ENCODE data around the gene TRIM59.

TRIM59 gene

DNA sequence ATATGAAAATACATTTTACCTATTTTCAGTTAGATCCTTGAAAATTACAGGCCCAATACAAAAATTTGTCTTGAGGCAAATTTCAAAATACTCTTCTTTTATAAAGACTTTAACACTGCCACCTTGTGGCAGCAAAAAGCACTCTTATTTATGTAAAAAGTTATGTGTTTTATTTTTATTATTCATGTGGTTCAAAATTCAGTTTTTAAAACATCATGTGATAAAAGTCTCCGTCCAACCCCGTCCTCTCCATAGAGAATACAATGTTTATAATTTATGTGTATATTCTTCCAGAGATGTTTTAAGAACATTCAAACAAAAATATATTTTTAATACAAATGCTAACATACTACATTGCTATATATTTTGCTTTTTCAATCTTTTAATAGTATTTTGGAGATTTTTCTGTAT, 36.9 kb upstream of the TRIM59 start:
- Histone ChIP-seq H3K4me2 (ENCODE audit: low read depth, low read length, poor library complexity, severe bottlenecking) (peak overlapping the region; percentile 54), H3K79me2 (ENCODE audit: insufficient read depth, low read length) (no peaks in the 10 kb centered on the region), H3K9me2 (replicated peaks; ENCODE audit: low read depth, low read length) (no peaks in the 10 kb centered on the region), H3K4me1 (ENCODE audit: insufficient read depth, low read length, poor library complexity, severe bottlenecking) (no peaks in the 10 kb centered on the region), H3K9ac (ENCODE audit: low read depth, low read length, poor library complexity, severe bottlenecking) (peak overlapping the region; percentile 22), H2AFZ (ENCODE audit: low read length) (peak overlapping the region; percentile 77; the same call in 1 of the 2 replicates), H3K4me3 (ENCODE audit: low read length, poor library complexity, severe bottlenecking) (peak overlapping the region; percentile 68), H3K36me3 (ENCODE audit: insufficient read depth, low read length) (no peaks in the 10 kb centered on the region), H3K27me3 (ENCODE audit: insufficient read depth, low read length, poor library complexity, severe bottlenecking) (no peaks in the 10 kb centered on the region), H3F3A (ENCODE audit: low read depth) (no peaks in the 10 kb centered on the region), H4K20me1 (ENCODE audit: insufficient read depth, low read length, poor library complexity, severe bottlenecking) (no peaks in the 10 kb centered on the region), H3K9me3 (ENCODE audit: insufficient read depth, low read depth, low read length) (no peaks in the 10 kb centered on the region)
- TF ChIP-seq, protein P1, sequence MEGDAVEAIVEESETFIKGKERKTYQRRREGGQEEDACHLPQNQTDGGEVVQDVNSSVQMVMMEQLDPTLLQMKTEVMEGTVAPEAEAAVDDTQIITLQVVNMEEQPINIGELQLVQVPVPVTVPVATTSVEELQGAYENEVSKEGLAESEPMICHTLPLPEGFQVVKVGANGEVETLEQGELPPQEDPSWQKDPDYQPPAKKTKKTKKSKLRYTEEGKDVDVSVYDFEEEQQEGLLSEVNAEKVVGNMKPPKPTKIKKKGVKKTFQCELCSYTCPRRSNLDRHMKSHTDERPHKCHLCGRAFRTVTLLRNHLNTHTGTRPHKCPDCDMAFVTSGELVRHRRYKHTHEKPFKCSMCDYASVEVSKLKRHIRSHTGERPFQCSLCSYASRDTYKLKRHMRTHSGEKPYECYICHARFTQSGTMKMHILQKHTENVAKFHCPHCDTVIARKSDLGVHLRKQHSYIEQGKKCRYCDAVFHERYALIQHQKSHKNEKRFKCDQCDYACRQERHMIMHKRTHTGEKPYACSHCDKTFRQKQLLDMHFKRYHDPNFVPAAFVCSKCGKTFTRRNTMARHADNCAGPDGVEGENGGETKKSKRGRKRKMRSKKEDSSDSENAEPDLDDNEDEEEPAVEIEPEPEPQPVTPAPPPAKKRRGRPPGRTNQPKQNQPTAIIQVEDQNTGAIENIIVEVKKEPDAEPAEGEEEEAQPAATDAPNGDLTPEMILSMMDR (conservative IDR thresholded peaks at IDR 0.05; ENCODE audit: low read length) = peak; percentile 73
- TF ChIP-seq EZH2phosphoT487 (IDR thresholded peaks at IDR 0.05; ENCODE audit: borderline replicate concordance) = no peak

DNA sequence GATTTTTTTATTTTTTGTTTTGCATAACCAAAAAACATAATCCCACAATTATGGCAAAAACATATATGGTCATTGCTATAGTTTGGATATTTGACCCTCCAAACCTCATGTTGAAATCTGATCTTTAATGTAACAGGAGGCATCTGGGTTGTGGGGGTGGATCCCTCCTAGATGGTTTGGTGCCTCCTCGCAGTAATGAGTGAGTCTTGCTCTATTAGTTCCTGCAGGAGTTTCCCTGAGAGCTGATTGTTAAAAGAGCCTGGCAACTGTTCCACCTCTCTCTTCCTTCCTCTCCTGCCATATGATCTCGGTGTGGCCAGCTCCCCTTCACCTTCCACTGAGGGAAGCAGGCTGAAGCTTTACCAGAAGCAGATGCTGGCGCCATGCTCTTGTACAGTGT, 33.2 kb upstream of the TRIM59 start:
- Histone ChIP-seq H3K27me3 (ENCODE audit: insufficient read depth, low read length, poor library complexity, severe bottlenecking) (no peaks in the 10 kb centered on the region), H3K4me3 (ENCODE audit: low read length, poor library complexity, severe bottlenecking) (no peak overlapping the region), H3K4me1 (ENCODE audit: insufficient read depth, low read length, poor library complexity, severe bottlenecking) (no peaks in the 10 kb centered on the region), H3K79me2 (ENCODE audit: insufficient read depth, low read length) (no peaks in the 10 kb centered on the region), H3K9ac (ENCODE audit: low read depth, low read length, poor library complexity, severe bottlenecking) (no peak overlapping the region), H3F3A (ENCODE audit: low read depth) (no peaks in the 10 kb centered on the region), H3K9me2 (replicated peaks; ENCODE audit: low read depth, low read length) (no peaks in the 10 kb centered on the region), H3K36me3 (ENCODE audit: insufficient read depth, low read length) (no peaks in the 10 kb centered on the region), H3K9me3 (ENCODE audit: insufficient read depth, low read depth, low read length) (no peaks in the 10 kb centered on the region), H2AFZ (ENCODE audit: low read length) (no peak overlapping the region), H4K20me1 (ENCODE audit: insufficient read depth, low read length, poor library complexity, severe bottlenecking) (no peaks in the 10 kb centered on the region), H3K4me2 (ENCODE audit: low read depth, low read length, poor library complexity, severe bottlenecking) (no peak overlapping the region)
- no peak for TF ChIP-seq EZH2phosphoT487 (IDR thresholded peaks at IDR 0.05; ENCODE audit: borderline replicate concordance)
- TF ChIP-seq, protein P1 (conservative IDR thresholded peaks at IDR 0.05; ENCODE audit: low read length) = no peak

DNA sequence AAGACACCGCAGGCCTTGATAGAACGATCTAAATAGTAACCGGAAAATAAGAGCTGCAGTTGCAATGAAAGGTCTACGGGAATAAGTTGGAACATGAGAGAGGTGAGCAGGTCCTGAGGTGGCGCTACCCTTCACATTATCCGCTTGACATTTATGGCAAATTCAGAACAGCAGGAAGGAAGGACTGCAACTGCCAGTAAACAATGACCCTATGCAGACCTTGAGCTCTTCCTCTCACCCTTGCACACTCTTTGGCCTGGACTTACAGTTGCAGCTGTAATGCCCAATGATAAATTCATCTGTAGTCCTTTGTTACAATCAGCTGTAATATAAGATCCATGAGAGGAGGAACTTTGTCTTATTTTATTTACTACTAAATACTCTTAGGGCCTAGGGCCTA, 32.3 kb upstream of the TRIM59 start:
- H3K79me2 ChIP-seq (ENCODE audit: insufficient read depth, low read length) = no peaks in the 10 kb centered on the region
- H3K4me3 ChIP-seq (ENCODE audit: low read length, poor library complexity, severe bottlenecking) = no peak overlapping the region
- TF ChIP-seq EZH2phosphoT487 (IDR thresholded peaks at IDR 0.05; ENCODE audit: borderline replicate concordance) = no peak
- TF ChIP-seq, protein P1 (conservative IDR thresholded peaks at IDR 0.05; ENCODE audit: low read length) = no peak
- H3K4me1 ChIP-seq (ENCODE audit: insufficient read depth, low read length, poor library complexity, severe bottlenecking) = no peaks in the 10 kb centered on the region
- no peak overlapping the region for H3K4me2 ChIP-seq (ENCODE audit: low read depth, low read length, poor library complexity, severe bottlenecking)
- H3K9me3 ChIP-seq (ENCODE audit: insufficient read depth, low read depth, low read length) = no peaks in the 10 kb centered on the region
- no peaks in the 10 kb centered on the region for H3K27me3 ChIP-seq (ENCODE audit: insufficient read depth, low read length, poor library complexity, severe bottlenecking)
- no peak overlapping the region for H3K9ac ChIP-seq (ENCODE audit: low read depth, low read length, poor library complexity, severe bottlenecking)
- H3K9me2 ChIP-seq (replicated peaks; ENCODE audit: low read depth, low read length) = no peaks in the 10 kb centered on the region
- H3F3A ChIP-seq (ENCODE audit: low read depth) = no peaks in the 10 kb centered on the region
- H4K20me1 ChIP-seq (ENCODE audit: insufficient read depth, low read length, poor library complexity, severe bottlenecking) = no peaks in the 10 kb centered on the region
- no peaks in the 10 kb centered on the region for H3K36me3 ChIP-seq (ENCODE audit: insufficient read depth, low read length)
- no peak overlapping the region for H2AFZ ChIP-seq (ENCODE audit: low read length)
